ENCODE results near the gene ADAMTSL5.
"Not testable (repeated sequence)": the region's sequence is repeated elsewhere in the genome, so short reads cannot be mapped to it uniquely, and the experiment has no call there.

The ADAMTSL5 gene

DNA sequence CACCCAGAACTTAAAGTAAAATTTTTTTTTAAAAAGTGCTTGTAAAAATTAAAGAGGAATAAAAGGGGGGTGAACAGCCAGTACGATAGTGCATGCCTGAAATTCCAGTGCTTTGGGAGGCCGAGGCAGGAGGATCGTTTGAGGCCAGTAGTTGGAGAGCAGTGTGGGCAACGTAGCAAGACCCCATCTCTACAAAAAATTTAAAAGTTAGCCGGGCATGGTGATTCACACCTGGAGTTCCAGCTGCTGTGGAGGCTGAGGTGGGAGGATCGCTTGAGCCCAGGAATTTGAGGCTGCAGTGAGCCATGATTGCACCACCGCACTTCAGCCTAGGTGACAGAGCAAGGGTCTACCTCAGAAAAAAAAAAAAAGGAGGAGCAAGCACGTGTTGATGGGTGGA is 7.8 kb downstream of the ADAMTSL5 start:
- TF ChIP-seq, protein P1, sequence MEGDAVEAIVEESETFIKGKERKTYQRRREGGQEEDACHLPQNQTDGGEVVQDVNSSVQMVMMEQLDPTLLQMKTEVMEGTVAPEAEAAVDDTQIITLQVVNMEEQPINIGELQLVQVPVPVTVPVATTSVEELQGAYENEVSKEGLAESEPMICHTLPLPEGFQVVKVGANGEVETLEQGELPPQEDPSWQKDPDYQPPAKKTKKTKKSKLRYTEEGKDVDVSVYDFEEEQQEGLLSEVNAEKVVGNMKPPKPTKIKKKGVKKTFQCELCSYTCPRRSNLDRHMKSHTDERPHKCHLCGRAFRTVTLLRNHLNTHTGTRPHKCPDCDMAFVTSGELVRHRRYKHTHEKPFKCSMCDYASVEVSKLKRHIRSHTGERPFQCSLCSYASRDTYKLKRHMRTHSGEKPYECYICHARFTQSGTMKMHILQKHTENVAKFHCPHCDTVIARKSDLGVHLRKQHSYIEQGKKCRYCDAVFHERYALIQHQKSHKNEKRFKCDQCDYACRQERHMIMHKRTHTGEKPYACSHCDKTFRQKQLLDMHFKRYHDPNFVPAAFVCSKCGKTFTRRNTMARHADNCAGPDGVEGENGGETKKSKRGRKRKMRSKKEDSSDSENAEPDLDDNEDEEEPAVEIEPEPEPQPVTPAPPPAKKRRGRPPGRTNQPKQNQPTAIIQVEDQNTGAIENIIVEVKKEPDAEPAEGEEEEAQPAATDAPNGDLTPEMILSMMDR (IDR thresholded peaks at IDR 0.05; ENCODE audit: low read depth, low read length, missing control alignments), result no peak
- no peak for DNase-seq (ENCODE audit: low read depth)
- H3K4me3 ChIP-seq (ENCODE audit: low read depth, low read length), result no peak overlapping the region

DNA sequence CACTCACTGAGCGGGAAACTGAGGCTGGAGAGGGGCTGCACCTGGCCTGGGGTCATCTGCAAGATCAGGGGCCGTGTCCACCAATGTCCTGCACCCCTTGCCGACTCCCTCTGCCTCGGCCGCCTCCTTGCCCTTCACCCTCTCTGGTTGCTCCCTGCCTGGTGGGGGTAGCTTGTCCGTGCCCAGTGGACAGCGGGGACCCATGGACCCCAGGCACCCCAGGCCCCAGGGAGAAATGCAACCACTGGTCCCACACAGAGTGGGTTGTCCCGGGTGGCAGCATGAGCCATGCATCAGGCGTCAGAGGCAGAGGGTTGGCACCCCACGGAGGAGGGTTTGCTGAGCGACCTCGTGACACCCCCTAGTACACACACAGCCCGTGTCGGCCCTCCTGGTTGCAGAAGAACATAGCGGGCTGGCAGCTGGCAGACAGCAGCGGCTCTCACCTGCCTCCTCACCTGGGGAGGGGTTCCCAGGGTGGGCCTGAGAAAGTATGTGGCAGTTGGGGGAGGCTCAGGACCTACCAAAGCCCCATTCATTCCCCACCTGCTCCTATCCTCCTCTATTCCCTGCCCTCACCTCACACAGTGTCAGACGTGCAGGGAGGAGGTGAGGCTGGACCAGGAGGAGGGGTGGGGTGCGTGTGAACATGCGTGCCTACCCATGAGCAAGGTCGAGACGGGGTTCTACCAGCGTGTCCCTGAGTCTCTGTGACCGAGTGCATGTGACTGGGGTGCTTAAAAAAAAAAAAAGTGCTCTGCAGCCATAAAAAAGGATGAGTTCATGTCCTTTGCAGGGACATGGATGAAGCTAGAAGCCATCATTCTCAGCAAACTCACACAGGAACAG is 8.7 kb downstream of the ADAMTSL5 start:
- no peak for DNase-seq (ENCODE audit: low read depth)
- H3K4me3 ChIP-seq (ENCODE audit: low read depth, low read length), result no peak overlapping the region
- TF ChIP-seq, protein P1 (IDR thresholded peaks at IDR 0.05; ENCODE audit: low read depth, low read length, missing control alignments), result no peak

DNA sequence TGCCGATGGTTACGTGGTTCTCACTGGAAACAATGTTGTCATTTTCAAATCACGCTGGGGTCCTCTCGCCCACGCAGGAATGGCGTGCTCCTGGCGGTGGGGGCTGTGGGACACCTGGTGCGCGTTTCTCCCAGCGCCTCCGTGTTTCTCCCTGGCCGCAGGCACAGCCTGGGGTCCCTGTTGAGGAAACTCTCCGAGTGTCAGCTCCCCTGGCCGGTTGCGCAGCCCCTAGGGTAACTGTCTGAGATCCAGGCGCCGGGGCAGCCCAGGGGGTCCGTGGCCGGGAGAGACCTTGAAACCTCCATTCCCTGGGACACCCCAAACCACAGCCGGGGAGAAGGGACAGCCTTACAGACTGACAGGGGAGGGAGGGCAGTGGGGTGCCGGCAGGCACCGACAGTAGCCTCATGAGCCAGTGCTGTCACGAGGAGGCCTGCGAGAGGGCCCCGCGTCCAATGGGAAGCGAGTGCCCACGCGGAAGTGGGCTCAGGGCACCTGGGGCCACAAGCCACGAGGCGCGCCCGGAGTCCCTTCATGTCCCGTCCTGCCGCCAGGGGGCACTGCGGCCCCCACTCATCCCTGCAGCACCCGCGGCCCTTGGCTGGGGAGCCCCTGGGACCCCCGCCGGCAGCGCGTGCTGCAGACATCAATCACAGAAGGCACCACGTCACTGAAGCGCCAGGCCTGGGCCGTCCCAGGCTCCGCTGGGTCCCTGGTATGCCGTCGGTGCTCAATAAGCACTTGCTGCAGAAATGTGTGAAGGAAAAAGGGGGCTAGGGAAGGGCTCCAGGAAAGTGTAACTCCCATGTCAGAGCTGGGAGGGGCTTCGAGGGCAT is 9.5 kb downstream of the ADAMTSL5 start:
- TF ChIP-seq, protein P1 (IDR thresholded peaks at IDR 0.05; ENCODE audit: low read depth, low read length, missing control alignments), result peak; percentile 84
- DNase-seq (ENCODE audit: low read depth), result no peak
- H3K4me3 ChIP-seq (ENCODE audit: low read depth, low read length), result no peak overlapping the region

DNA sequence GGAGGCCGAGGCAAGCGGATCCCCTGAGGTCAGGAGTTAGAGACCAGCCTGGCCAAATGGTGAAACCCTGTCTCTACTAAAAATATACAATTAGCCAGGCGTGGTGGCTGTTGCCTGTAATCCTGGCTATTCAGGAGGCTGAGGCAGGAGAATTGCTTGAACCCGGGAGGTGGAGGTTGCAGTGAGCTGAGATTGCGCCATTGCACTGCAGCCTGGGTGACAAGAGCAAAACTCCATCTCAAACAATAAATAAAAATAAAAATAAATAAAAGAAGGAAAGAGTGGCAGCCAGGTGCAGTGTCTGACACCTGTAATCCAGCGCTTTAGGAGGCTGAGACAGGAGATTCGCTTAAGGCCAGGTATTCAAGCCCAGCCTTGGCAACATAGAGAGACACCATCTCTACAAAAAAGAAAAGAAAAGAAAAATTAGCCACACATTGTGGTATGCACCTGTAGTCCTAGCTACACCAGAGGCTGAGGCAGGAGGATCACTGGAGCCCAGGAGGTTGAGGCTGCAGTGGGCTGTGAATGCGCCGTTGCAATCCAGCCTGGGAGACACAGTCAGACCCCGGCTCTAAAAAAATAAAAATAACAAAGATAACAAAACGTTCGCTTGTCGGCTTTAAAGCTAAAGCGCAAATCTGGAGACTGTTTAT is 10.3 kb downstream of the ADAMTSL5 start:
- no peak for DNase-seq (ENCODE audit: low read depth)
- no peak overlapping the region for H3K4me3 ChIP-seq (ENCODE audit: low read depth, low read length)
- TF ChIP-seq, protein P1 (IDR thresholded peaks at IDR 0.05; ENCODE audit: low read depth, low read length, missing control alignments), result no peak

DNA sequence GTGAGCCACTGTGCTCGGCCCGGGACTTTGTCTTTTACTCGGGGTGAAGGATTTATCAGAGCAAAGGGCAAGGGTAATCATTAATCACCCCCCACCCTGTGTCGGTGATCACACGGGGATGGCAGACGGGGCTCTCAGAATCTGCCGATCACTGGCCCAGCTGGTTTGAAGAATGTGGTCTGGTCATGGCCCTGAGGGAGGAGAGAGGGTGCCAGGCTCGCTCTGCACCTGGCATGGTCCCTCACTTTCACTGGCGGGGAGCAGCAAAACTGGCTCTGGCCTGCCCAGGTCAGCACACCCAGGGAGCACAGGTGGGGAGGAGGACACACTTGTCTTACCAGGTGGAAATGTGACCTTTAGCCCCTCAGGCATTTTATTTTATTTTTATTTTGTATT is 11.6 kb downstream of the ADAMTSL5 start:
- no peak for DNase-seq (ENCODE audit: low read depth)
- no peak overlapping the region for H3K4me3 ChIP-seq (ENCODE audit: low read depth, low read length)
- TF ChIP-seq, protein P1 (IDR thresholded peaks at IDR 0.05; ENCODE audit: low read depth, low read length, missing control alignments), result no peak

DNA sequence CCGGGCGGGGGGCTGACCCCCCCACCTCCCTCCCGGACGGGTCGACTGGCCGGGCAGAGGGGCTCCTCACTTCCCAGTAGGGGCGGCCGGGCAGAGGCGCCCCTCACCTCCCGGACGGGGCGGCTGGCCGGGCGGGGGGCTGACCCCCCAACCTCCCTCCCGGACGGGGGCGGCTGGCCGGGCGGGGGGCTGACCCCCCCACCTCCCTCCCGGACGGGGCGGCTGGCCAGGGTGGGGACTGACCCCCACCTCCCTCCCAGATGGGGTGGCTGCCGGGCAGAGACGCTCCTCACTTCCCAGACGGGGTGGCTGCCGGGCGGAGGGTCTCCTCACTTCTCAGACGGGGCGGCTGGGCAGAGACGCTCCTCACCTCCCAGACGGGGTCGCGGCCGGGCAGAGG is 13.6 kb downstream of the ADAMTSL5 start:
- not testable (repeated sequence) for DNase-seq (ENCODE audit: low read depth); H3K4me3 ChIP-seq (ENCODE audit: low read depth, low read length)

Data from GM12864 (cell line).